GM20431 (cell line): Measurements from ENCODE around the gene KCNQ1.

Source experiments
- in situ Hi-C: fragments of 300-500 bp; cut with MseI, MboI; formaldehyde crosslinking; loops from one replicate; pipeline ENCODE4 v1.15.0; 2020; ENCODE audit warnings: low sequenced_read_pairs; ENCODE audit not compliant: unreplicated experiment

KCNQ1 gene

GRCh38 chr11:2452321-2453012, 7.7 kb downstream of the KCNQ1 start:
- in situ Hi-C loops = no loop called here

GRCh38 chr11:2453436-2453835, 8.6 kb downstream of the KCNQ1 start:
- in situ Hi-C loops = no loop called here

GRCh38 chr11:2458321-2458720, 13.5 kb downstream of the KCNQ1 start:
- in situ Hi-C loops = no loop called here

- in situ Hi-C loops = no loop called here
Observed at GRCh38 chr11:2459016-2459725, 14.4 kb downstream of the KCNQ1 start.

- in situ Hi-C loops = no loop called here
Observed at GRCh38 chr11:2459796-2460531, 15.2 kb downstream of the KCNQ1 start.

- in situ Hi-C loops = no loop called here
Observed at GRCh38 chr11:2460540-2461252, 15.9 kb downstream of the KCNQ1 start.

- in situ Hi-C loops = no loop called here
Observed at GRCh38 chr11:2461253-2461955, 16.6 kb downstream of the KCNQ1 start.

GRCh38 chr11:2461956-2462542, 17.2 kb downstream of the KCNQ1 start:
- in situ Hi-C loops = no loop called here

GRCh38 chr11:2462543-2462985, 17.8 kb downstream of the KCNQ1 start:
- in situ Hi-C loops = no loop called here

- in situ Hi-C loops = no loop called here
Observed at GRCh38 chr11:2462986-2463765, 18.4 kb downstream of the KCNQ1 start.

- in situ Hi-C loops = no loop called here
Observed at GRCh38 chr11:2463766-2464277, 19.0 kb downstream of the KCNQ1 start.

GRCh38 chr11:2464451-2465165, 19.8 kb downstream of the KCNQ1 start:
- in situ Hi-C loops = no loop called here

GRCh38 chr11:2465202-2466068, 20.6 kb downstream of the KCNQ1 start:
- in situ Hi-C loops = no loop called here

GRCh38 chr11:2466069-2466801, 21.4 kb downstream of the KCNQ1 start:
- in situ Hi-C loops = no loop called here

GRCh38 chr11:2466869-2467694, 22.3 kb downstream of the KCNQ1 start:
- in situ Hi-C loops = no loop called here

- in situ Hi-C loops = no loop called here
Observed at GRCh38 chr11:2467695-2468055, 22.9 kb downstream of the KCNQ1 start.
